Osteocyte (in vitro differentiated cells): Measurements from ENCODE around the gene RSU1. TPM values are rescaled to one million over a fixed set of nuclear protein-coding genes. Genes with fewer than 3 reads are reported as not detected.

Source experiments
- DNase-seq: peaks from one replicate; pipeline ENCODE4 v3.0.0; 2021; ENCODE audit warnings: mixed read lengths; ENCODE audit not compliant: unreplicated experiment; ENCODE audit errors: extremely low spot score
- H3K27ac Mint-ChIP-seq: one replicate; pipeline ENCODE4 v1.8.0; 2021; ENCODE audit warnings: mild to moderate bottlenecking, mixed read lengths; ENCODE audit not compliant: unreplicated experiment
- H3K27me3 Mint-ChIP-seq: one replicate; pipeline ENCODE4 v1.8.0; 2021; ENCODE audit warnings: mixed read lengths; ENCODE audit not compliant: unreplicated experiment
- H3K36me3 Mint-ChIP-seq: one replicate; pipeline ENCODE4 v1.8.0; 2021; ENCODE audit warnings: mixed read lengths; ENCODE audit not compliant: unreplicated experiment
- H3K4me1 Mint-ChIP-seq: one replicate; pipeline ENCODE4 v1.8.0; 2021; ENCODE audit warnings: mixed read lengths; ENCODE audit not compliant: unreplicated experiment
- H3K4me3 Mint-ChIP-seq: one replicate; pipeline ENCODE4 v1.8.0; 2021; ENCODE audit warnings: mild to moderate bottlenecking, moderate library complexity, mixed read lengths; ENCODE audit not compliant: unreplicated experiment
- H3K9me3 Mint-ChIP-seq: one replicate; pipeline ENCODE4 v1.8.0; 2021; ENCODE audit warnings: mixed read lengths; ENCODE audit not compliant: unreplicated experiment
- CTCF ChIP-seq: fragments of 200-600 bp; sonication (generic); IDR thresholded peaks from 2 replicates; pipeline ENCODE4 v1.5.0; 2021; ENCODE audit warnings: antibody characterized with exemption, mild to moderate bottlenecking, moderate library complexity
- total RNA-seq: library from RNA; stranded (reverse); gene quantifications from 2 replicates; pipeline ENCODE4 v1.2.1, GENCODE V29; 2021

RSU1 gene
- total RNA-seq, 1 donor from 2014 or later, result 92.0 TPM

GRCh38 chr10:16716051-16716450 is 101.2 kb downstream of the RSU1 start:
- Mint-ChIP-seq H3K4me1 (peaks cover 24% of the 10 kb centered on the region), H3K27ac (no peak overlapping the region), H3K27me3 (no peaks in the 10 kb centered on the region), H3K4me3 (no peak overlapping the region), H3K36me3 (peaks cover 36% of the 10 kb centered on the region), H3K9me3 (peaks cover 26% of the 10 kb centered on the region)
- no peak for DNase-seq
- TF ChIP-seq CTCF, result no peak

- H3K9me3 Mint-ChIP-seq, result peaks cover 26% of the 10 kb centered on the region
- no peak overlapping the region for H3K27ac Mint-ChIP-seq
- peaks cover 13% of the 10 kb centered on the region for H3K4me1 Mint-ChIP-seq
- peaks cover 27% of the 10 kb centered on the region for H3K36me3 Mint-ChIP-seq
- no peak overlapping the region for H3K4me3 Mint-ChIP-seq
- TF ChIP-seq CTCF, result no peak
- no peak for DNase-seq
- H3K27me3 Mint-ChIP-seq, result no peaks in the 10 kb centered on the region
These were observed 103.9 kb downstream of the RSU1 start for GRCh38 chr10:16713290-16713689.

- no peak for TF ChIP-seq CTCF
- H3K27me3 Mint-ChIP-seq, result no peaks in the 10 kb centered on the region
- H3K36me3 Mint-ChIP-seq, result peaks cover 27% of the 10 kb centered on the region
- H3K4me1 Mint-ChIP-seq, result peaks cover 9% of the 10 kb centered on the region
- no peak for DNase-seq
- no peak overlapping the region for H3K4me3 Mint-ChIP-seq
- H3K9me3 Mint-ChIP-seq, result peaks cover 26% of the 10 kb centered on the region
- no peak overlapping the region for H3K27ac Mint-ChIP-seq
These were observed 104.3 kb downstream of the RSU1 start for GRCh38 chr10:16712883-16713282.

GRCh38 chr10:16700331-16700730 is 116.9 kb downstream of the RSU1 start:
- Mint-ChIP-seq H3K27me3 (no peaks in the 10 kb centered on the region), H3K4me1 (no peaks in the 10 kb centered on the region), H3K27ac (no peak overlapping the region), H3K9me3 (no peaks in the 10 kb centered on the region), H3K4me3 (no peak overlapping the region), H3K36me3 (no peaks in the 10 kb centered on the region)
- no peak for DNase-seq
- no peak for TF ChIP-seq CTCF

- DNase-seq, result no peak
- no peaks in the 10 kb centered on the region for H3K9me3 Mint-ChIP-seq
- no peak for TF ChIP-seq CTCF
- no peak overlapping the region for H3K4me3 Mint-ChIP-seq
- no peaks in the 10 kb centered on the region for H3K36me3 Mint-ChIP-seq
- H3K27me3 Mint-ChIP-seq, result no peaks in the 10 kb centered on the region
- H3K27ac Mint-ChIP-seq, result no peak overlapping the region
- H3K4me1 Mint-ChIP-seq, result no peaks in the 10 kb centered on the region
These were observed 117.7 kb downstream of the RSU1 start for GRCh38 chr10:16699435-16700057.
